Measurements from ENCODE around the gene TUG1. TPM values are rescaled to one million over a fixed set of nuclear protein-coding genes. Genes with fewer than 3 reads are reported as not detected.

The TUG1 gene
- total RNA-seq, 4 donors from 2014 or later, result 53.0 to 78.5 (median 64.1) TPM

GRCh38 chr22:30933457-30933856 is 35.6 kb upstream of the TUG1 start:
- Histone ChIP-seq H3K4me3 (no peak overlapping the region), H3K27ac (replicated peaks in 1 of 4) (no peak overlapping the region), H3K36me3 (peaks cover 76 to 100% (median 97%) of the 10 kb centered on the region in 4 donors), H3K9me3 (no peaks in the 10 kb centered on the region), H3K27me3 (no peaks in the 10 kb centered on the region), H3K4me1 (peaks cover 0 to 11% (median 0%) of the 10 kb centered on the region in 4 donors)
- TF ChIP-seq POLR2AphosphoS5 (IDR thresholded peaks at IDR 0.05) (no peak), CTCF (IDR thresholded peaks at IDR 0.05) (no peak), POLR2A (IDR thresholded peaks at IDR 0.05; ENCODE audit: low read depth) (no peak)
- DNase-seq (ENCODE audit: extremely low spot score), result no peak
- intact Hi-C loops (cut with DNase I), result no loop called here
- WGBS, result 84% methylated on average over 7 of the region's 7 CpGs

- Histone ChIP-seq H3K27ac (replicated peaks in 1 of 4) (no peak overlapping the region), H3K36me3 (peaks cover 80 to 100% (median 98%) of the 10 kb centered on the region in 4 donors), H3K9me3 (no peaks in the 10 kb centered on the region), H3K4me1 (peaks cover 0 to 11% (median 0%) of the 10 kb centered on the region in 4 donors), H3K27me3 (no peaks in the 10 kb centered on the region), H3K4me3 (no peak overlapping the region)
- DNase-seq (ENCODE audit: extremely low spot score), result peak; percentile 55
- no peak for TF ChIP-seq POLR2AphosphoS5 (IDR thresholded peaks at IDR 0.05)
- TF ChIP-seq POLR2A (IDR thresholded peaks at IDR 0.05; ENCODE audit: low read depth), result no peak
- no peak for TF ChIP-seq CTCF (IDR thresholded peaks at IDR 0.05)
- no peak for TF ChIP-seq EP300 (IDR thresholded peaks at IDR 0.05)
- WGBS, result 94% methylated on average over 8 of the region's 8 CpGs
- intact Hi-C loops (cut with DNase I), result no loop called here
Observed at GRCh38 chr22:30934053-30934452, 35.0 kb upstream of the TUG1 start.

GRCh38 chr22:30940685-30941362 is 28.2 kb upstream of the TUG1 start:
- peaks cover 82 to 100% (median 100%) of the 10 kb centered on the region in 4 donors for H3K36me3 ChIP-seq
- intact Hi-C loops (cut with DNase I), result no loop called here
- H3K27ac ChIP-seq (replicated peaks in 1 of 4), result no peak overlapping the region

GRCh38 chr22:30941363-30941740 is 27.7 kb upstream of the TUG1 start:
- H3K27me3 ChIP-seq, result no peaks in the 10 kb centered on the region
- peaks cover 81 to 100% (median 100%) of the 10 kb centered on the region in 4 donors for H3K36me3 ChIP-seq
- no peak overlapping the region for H3K27ac ChIP-seq (replicated peaks in 1 of 4)
- no peaks in the 10 kb centered on the region for H3K9me3 ChIP-seq
- TF ChIP-seq EP300 (IDR thresholded peaks at IDR 0.05), result no peak
- no peak for TF ChIP-seq POLR2AphosphoS5 (IDR thresholded peaks at IDR 0.05)
- no peak for TF ChIP-seq POLR2A (IDR thresholded peaks at IDR 0.05; ENCODE audit: low read depth)
- TF ChIP-seq CTCF (IDR thresholded peaks at IDR 0.05), result no peak
- intact Hi-C loops (cut with DNase I), result no loop called here
- peaks cover under 1 to 5% (median 4%) of the 10 kb centered on the region in 4 donors for H3K4me1 ChIP-seq
- no peak overlapping the region for H3K4me3 ChIP-seq
- 96% methylated on average over 10 of the region's 11 CpGs for WGBS
- DNase-seq (ENCODE audit: extremely low spot score), result no peak

More at GRCh38 chr22:30940685-30941362, 28.2 kb upstream of the TUG1 start:
- Histone ChIP-seq H3K4me1 (no peaks in the 10 kb centered on the region), H3K9me3 (no peaks in the 10 kb centered on the region), H3K27me3 (no peaks in the 10 kb centered on the region), H3K4me3 (no peak overlapping the region)
- no peak for TF ChIP-seq EP300 (IDR thresholded peaks at IDR 0.05)
- no peak for TF ChIP-seq POLR2A (IDR thresholded peaks at IDR 0.05; ENCODE audit: low read depth)
- TF ChIP-seq CTCF (IDR thresholded peaks at IDR 0.05), result no peak
- TF ChIP-seq POLR2AphosphoS5 (IDR thresholded peaks at IDR 0.05), result no peak
- 84% methylated on average over 7 of the region's 7 CpGs for WGBS
- DNase-seq (ENCODE audit: extremely low spot score), result no peak

Measured in esophagus muscularis mucosa (tissue), 4 donors.